Uterus (tissue), 2 donors: ENCODE data around the gene HNRNPA1.

Experiments
- POLR2A ChIP-seq, 2 donors: fragments of 450-650 bp; IDR thresholded peaks; one replicate each; pipeline ENCODE4 v1.6.1; 2016; ENCODE audit warnings: antibody characterized with exemption in 2 of 2, mild to moderate bottlenecking in 1 of 2, moderate library complexity in 1 of 2
- TF ChIP-seq, protein P1 (sequence below), 4 experiments: fragments of 200-600 bp in 2 of 4; fragments of 450-650 bp in 2 of 4; sonication (generic) in 2 of 4; IDR thresholded peaks; one replicate each; pipeline ENCODE4 v1.5.1; 2016 to 2019; ENCODE audit warnings: antibody characterized with exemption in 4 of 4, mild to moderate bottlenecking in 2 of 4, moderate library complexity in 1 of 4

GRCh38 chr12:54300225-54300731 lies 19.8 kb downstream of the HNRNPA1 start:
- TF ChIP-seq, protein P1, sequence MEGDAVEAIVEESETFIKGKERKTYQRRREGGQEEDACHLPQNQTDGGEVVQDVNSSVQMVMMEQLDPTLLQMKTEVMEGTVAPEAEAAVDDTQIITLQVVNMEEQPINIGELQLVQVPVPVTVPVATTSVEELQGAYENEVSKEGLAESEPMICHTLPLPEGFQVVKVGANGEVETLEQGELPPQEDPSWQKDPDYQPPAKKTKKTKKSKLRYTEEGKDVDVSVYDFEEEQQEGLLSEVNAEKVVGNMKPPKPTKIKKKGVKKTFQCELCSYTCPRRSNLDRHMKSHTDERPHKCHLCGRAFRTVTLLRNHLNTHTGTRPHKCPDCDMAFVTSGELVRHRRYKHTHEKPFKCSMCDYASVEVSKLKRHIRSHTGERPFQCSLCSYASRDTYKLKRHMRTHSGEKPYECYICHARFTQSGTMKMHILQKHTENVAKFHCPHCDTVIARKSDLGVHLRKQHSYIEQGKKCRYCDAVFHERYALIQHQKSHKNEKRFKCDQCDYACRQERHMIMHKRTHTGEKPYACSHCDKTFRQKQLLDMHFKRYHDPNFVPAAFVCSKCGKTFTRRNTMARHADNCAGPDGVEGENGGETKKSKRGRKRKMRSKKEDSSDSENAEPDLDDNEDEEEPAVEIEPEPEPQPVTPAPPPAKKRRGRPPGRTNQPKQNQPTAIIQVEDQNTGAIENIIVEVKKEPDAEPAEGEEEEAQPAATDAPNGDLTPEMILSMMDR (IDR thresholded peaks at IDR 0.05): no peak
- TF ChIP-seq POLR2A (IDR thresholded peaks at IDR 0.05): no peak
